GM15510 (cell line): Measurements from ENCODE around the gene SEC14L5.

Source experiments
- POLR2A ChIP-seq: IDR thresholded peaks from 3 replicates; pipeline ENCODE4 v1.6.1; 2011; ENCODE audit warnings: borderline replicate concordance; ENCODE audit not compliant: insufficient read length; ENCODE audit errors: extremely low read depth

Gene SEC14L5

GRCh38 chr16:4938683-4939030 lies 19.5 kb upstream of the SEC14L5 start:
- TF ChIP-seq POLR2A = no peak

GRCh38 chr16:4940719-4941118 lies 17.4 kb upstream of the SEC14L5 start:
- TF ChIP-seq POLR2A = no peak

- TF ChIP-seq POLR2A = no peak
Observed at GRCh38 chr16:4942481-4942880, 15.6 kb upstream of the SEC14L5 start.

GRCh38 chr16:4944333-4945281 lies 13.5 kb upstream of the SEC14L5 start:
- TF ChIP-seq POLR2A = no peak

- no peak for TF ChIP-seq POLR2A
Observed at GRCh38 chr16:4945560-4946502, 12.3 kb upstream of the SEC14L5 start.

GRCh38 chr16:4946917-4947316 lies 11.2 kb upstream of the SEC14L5 start:
- TF ChIP-seq POLR2A = no peak

GRCh38 chr16:4947722-4948503 lies 10.2 kb upstream of the SEC14L5 start:
- no peak for TF ChIP-seq POLR2A

GRCh38 chr16:4948903-4949766 lies 9.0 kb upstream of the SEC14L5 start:
- TF ChIP-seq POLR2A = no peak

GRCh38 chr16:4949986-4950385 lies 8.1 kb upstream of the SEC14L5 start:
- TF ChIP-seq POLR2A = no peak

- TF ChIP-seq POLR2A = no peak
Observed at GRCh38 chr16:4954714-4955113, 3.4 kb upstream of the SEC14L5 start.

- no peak for TF ChIP-seq POLR2A
Observed at GRCh38 chr16:4957420-4957719, 760 bp upstream of the SEC14L5 start.

GRCh38 chr16:4958510-4959438 lies 644 bp downstream of the SEC14L5 start:
- TF ChIP-seq POLR2A = no peak

- no peak for TF ChIP-seq POLR2A
Observed at GRCh38 chr16:4960579-4960978, 2.4 kb downstream of the SEC14L5 start.

- TF ChIP-seq POLR2A = no peak
Observed at GRCh38 chr16:4962716-4963115, 4.6 kb downstream of the SEC14L5 start.
